Aorta (tissue), 5 donors: ENCODE data around the gene KIAA0513. TPM values are rescaled to one million over a fixed set of nuclear protein-coding genes. Genes with fewer than 3 reads are reported as not detected.

Experiments used
- ATAC-seq: fragments of 200-7000 bp; cut with Tn5 transposase; one replicate; pipeline ENCODE4 v1.9.1; 2022; ENCODE audit warnings: moderate library complexity; ENCODE audit not compliant: low FRiP score
- DNase-seq, 2 donors: peaks; one replicate each; pipeline ENCODE4 v3.0.0-alpha.2; 2020
- H3K27ac ChIP-seq, 2 donors: one replicate each; pipeline ENCODE4 v1.5.1; 2013; ENCODE audit warnings: low read length in 2 of 2, mild to moderate bottlenecking in 2 of 2, moderate library complexity in 2 of 2, control low read depth in 1 of 2, inconsistent platforms in 1 of 2, low read depth in 1 of 2
- H3K27me3 ChIP-seq, 2 donors: one replicate each; pipeline ENCODE4 v1.6.1; 2013; ENCODE audit warnings: control low read depth in 1 of 2, low read length in 1 of 2, mild to moderate bottlenecking in 1 of 2, moderate library complexity in 1 of 2; ENCODE audit not compliant: insufficient read depth in 2 of 2, control insufficient read depth in 1 of 2
- H3K36me3 ChIP-seq, 2 donors: one replicate each; pipeline ENCODE4 v1.6.1; 2013; ENCODE audit warnings: control low read depth in 1 of 2, low read length in 1 of 2, mild to moderate bottlenecking in 1 of 2; ENCODE audit not compliant: insufficient read depth in 2 of 2, control insufficient read depth in 1 of 2
- H3K4me1 ChIP-seq, 2 donors: one replicate each; pipeline ENCODE4 v1.6.1; 2013; ENCODE audit warnings: low read length in 2 of 2, control low read depth in 1 of 2, mild to moderate bottlenecking in 1 of 2, moderate library complexity in 1 of 2; ENCODE audit not compliant: insufficient read depth in 2 of 2, control insufficient read depth in 1 of 2
- H3K4me3 ChIP-seq, 2 donors: one replicate each; pipeline ENCODE4 v1.5.1; 2013; ENCODE audit warnings: low read length in 2 of 2, control low read depth in 1 of 2, mild to moderate bottlenecking in 1 of 2
- H3K9me3 ChIP-seq: one replicate; pipeline ENCODE4 v1.6.1; 2013; ENCODE audit warnings: mild to moderate bottlenecking, low read length; ENCODE audit not compliant: control insufficient read depth
- WGBS, 2 donors: extraction: QIAGEN DNeasy Blood & Tissue Kit; methylation state at CpG; one replicate each; pipeline ENCODE4 v1.1.7; 2013; 5-methylcytosine and 5-hydroxymethylcytosine counted together
- intact Hi-C, 2 donors: fragments of 100-400 bp; cut with DNase I; formaldehyde crosslinking; loops; one replicate each; pipeline versions ENCODE4 v1.14.2 to v1.15.0; 2022
- polyA plus RNA-seq, 2 donors: library from polyadenylated mRNA; stranded (reverse); fragments of 200-250 nt; gene quantifications; one replicate each; pipeline ENCODE4 v1.2.3, GENCODE V29; 2013
- total RNA-seq, 2 donors: library from RNA; stranded (reverse); fragmentation: NEBNext Ultra II Directional; extraction: Animal tissue kit (Norgen Biotek cat#: 25700); gene quantifications; one replicate each; pipeline ENCODE4 v1.2.1, GENCODE V29; 2021
- donor health status: healthy with polysubstance abuse.
- donor health status: Bipolar disorder and iron deficiency.
- donor health status: DM: no; HTN: no; CAD: no.
- donor health status: DM: no; HTN: no; CAD: no.
- donor health status: DM: yes; HTN: yes; CAD: no.

Gene KIAA0513
- total and polyA plus RNA-seq, 4 donors = 3.4 to 17.7 (median 10.3) TPM

- Histone ChIP-seq H3K36me3 (no peaks in the 10 kb centered on the region), H3K4me1 (no peaks in the 10 kb centered on the region), H3K9me3 (no peaks in the 10 kb centered on the region), H3K4me3 (no peak overlapping the region), H3K27me3 (no peaks in the 10 kb centered on the region), H3K27ac (no peak overlapping the region)
- ATAC-seq = peak; percentile 65
- DNase-seq = no peak
- intact Hi-C loops = no loop called here
- 71 to 77% methylated on average over 16 of the region's 16 CpGs for WGBS, 2 donors
Observed at GRCh38 chr16:85056211-85056748, 28.7 kb downstream of the KIAA0513 start.

DNA sequence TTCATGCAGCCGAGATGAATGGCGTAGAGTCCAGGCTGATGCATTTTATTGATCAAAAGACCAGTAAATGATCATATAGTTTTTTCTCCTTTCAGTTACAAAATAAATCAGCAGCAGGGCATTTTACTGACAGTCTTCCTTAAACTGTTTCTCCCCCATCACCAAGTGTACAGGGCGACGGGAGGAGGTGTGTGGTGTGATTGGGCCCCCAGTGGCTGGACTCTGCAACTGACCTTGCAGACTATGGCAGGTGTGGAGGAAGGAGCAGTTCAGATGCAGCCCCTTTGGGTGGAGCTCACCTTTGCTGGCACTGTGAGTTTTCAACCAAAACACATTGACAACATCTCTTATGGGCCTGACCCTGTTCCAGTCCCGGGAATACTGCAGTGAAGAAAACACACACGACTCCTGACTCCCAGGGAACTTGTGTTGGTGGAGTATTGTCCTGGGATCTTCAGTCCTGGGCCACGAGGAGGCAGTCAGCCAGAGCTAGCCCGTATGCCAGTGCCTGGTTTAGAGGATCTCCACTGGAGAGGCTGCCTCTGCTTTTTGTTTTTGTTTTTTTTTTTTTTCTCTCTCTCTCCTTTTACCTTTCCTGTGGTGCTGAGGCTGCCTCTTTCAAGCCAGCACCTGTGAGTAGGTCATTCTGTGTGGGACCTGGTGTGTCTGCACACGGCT lies 29.8 kb downstream of the KIAA0513 start:
- no peak for DNase-seq
- no peaks in the 10 kb centered on the region for H3K4me1 ChIP-seq
- 87 to 93% methylated on average over 9 of the region's 9 CpGs for WGBS, 2 donors
- intact Hi-C loops = no loop called here
- no peaks in the 10 kb centered on the region for H3K27me3 ChIP-seq
- no peaks in the 10 kb centered on the region for H3K36me3 ChIP-seq
- ATAC-seq = no peak
- no peak overlapping the region for H3K27ac ChIP-seq
- H3K9me3 ChIP-seq = no peaks in the 10 kb centered on the region
- H3K4me3 ChIP-seq = no peak overlapping the region

DNA sequence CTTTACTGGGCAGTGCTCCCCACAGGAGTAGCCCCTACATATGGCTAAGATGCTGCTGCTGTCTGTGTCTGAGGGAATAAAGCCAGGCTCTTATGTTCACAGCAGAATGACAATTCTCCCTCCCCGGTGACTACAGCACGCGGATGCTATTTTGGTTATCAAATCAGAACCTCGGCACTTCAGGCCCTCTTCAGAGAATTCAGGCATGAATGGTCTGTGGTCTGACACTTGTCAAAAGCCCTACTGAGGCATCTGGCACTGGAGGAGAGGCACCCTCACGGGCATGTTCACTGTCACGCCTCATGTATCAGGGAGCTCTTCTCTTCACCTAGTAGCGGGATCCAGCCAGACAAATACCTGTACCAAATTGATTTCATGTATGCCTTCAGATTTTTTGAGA lies 30.4 kb downstream of the KIAA0513 start:
- DNase-seq (no peak), ATAC-seq (no peak)
- no peak overlapping the region for H3K27ac ChIP-seq
- 94 to 96% methylated on average over 7 of the region's 7 CpGs for WGBS, 2 donors
- no peaks in the 10 kb centered on the region for H3K9me3 ChIP-seq
- H3K27me3 ChIP-seq = no peaks in the 10 kb centered on the region
- intact Hi-C loops = no loop called here
- no peaks in the 10 kb centered on the region for H3K4me1 ChIP-seq
- H3K36me3 ChIP-seq = no peaks in the 10 kb centered on the region
- no peak overlapping the region for H3K4me3 ChIP-seq

- Histone ChIP-seq H3K9me3 (no peaks in the 10 kb centered on the region), H3K4me1 (no peaks in the 10 kb centered on the region), H3K27ac (no peak overlapping the region), H3K4me3 (no peak overlapping the region), H3K27me3 (no peaks in the 10 kb centered on the region), H3K36me3 (no peaks in the 10 kb centered on the region)
- intact Hi-C loops = no loop called here
- DNase-seq (no peak), ATAC-seq (no peak)
- WGBS, 2 donors = 75% methylated on average over 4 of the region's 4 CpGs
Observed at GRCh38 chr16:85058909-85059308, 31.3 kb downstream of the KIAA0513 start.

DNA sequence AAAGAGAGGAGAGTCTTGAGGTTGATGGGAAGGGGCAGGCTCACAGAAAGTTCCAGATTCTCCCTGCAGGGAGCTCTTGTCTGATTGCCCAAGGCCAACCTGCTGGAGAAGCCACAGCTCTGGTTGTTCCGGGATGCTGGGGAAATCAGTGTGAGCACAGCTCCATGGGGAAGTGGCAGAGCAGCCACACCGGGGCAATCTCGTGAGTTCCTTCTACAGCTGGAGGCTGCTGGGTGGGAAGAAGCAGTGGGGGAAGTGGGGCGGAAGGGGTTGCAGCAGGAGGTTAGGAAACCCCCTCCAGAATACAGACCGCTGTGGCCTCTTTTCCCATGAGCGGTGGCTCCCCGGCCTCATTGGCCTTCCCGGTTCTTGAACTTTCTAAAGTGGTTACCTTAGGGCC lies 34.0 kb downstream of the KIAA0513 start:
- ATAC-seq (no peak), DNase-seq (peak in 1 of 2 donors; percentile 84)
- Histone ChIP-seq H3K27ac (no peak overlapping the region), H3K36me3 (no peaks in the 10 kb centered on the region), H3K4me1 (no peaks in the 10 kb centered on the region), H3K27me3 (no peaks in the 10 kb centered on the region), H3K9me3 (no peaks in the 10 kb centered on the region), H3K4me3 (no peak overlapping the region)
- WGBS, 2 donors = 92 to 95% methylated on average over 6 to 8 of the region's 8 CpGs
- intact Hi-C loops = no loop called here

- no peak overlapping the region for H3K27ac ChIP-seq
- DNase-seq (no peak), ATAC-seq (no peak)
- intact Hi-C loops = no loop called here
- 92 to 95% methylated on average over 9 of the region's 9 CpGs for whole genome bisulfite sequencing, 2 donors
- no peaks in the 10 kb centered on the region for H3K36me3 ChIP-seq
- H3K27me3 ChIP-seq = no peaks in the 10 kb centered on the region
- H3K9me3 ChIP-seq = no peaks in the 10 kb centered on the region
- no peak overlapping the region for H3K4me3 ChIP-seq
- H3K4me1 ChIP-seq = no peaks in the 10 kb centered on the region
Observed at GRCh38 chr16:85062323-85062722, 34.7 kb downstream of the KIAA0513 start.

GRCh38 chr16:85062845-85063244 lies 35.2 kb downstream of the KIAA0513 start:
- Histone ChIP-seq H3K4me1 (no peaks in the 10 kb centered on the region), H3K27me3 (no peaks in the 10 kb centered on the region), H3K9me3 (no peaks in the 10 kb centered on the region), H3K27ac (no peak overlapping the region), H3K4me3 (no peak overlapping the region), H3K36me3 (no peaks in the 10 kb centered on the region)
- WGBS, 2 donors = 92 to 93% methylated on average over 11 of the region's 11 CpGs
- intact Hi-C loops = no loop called here
- ATAC-seq (no peak), DNase-seq (no peak)

GRCh38 chr16:85064186-85064585 lies 36.6 kb downstream of the KIAA0513 start:
- no peak overlapping the region for H3K4me3 ChIP-seq
- intact Hi-C loops = no loop called here
- no peaks in the 10 kb centered on the region for H3K36me3 ChIP-seq
- H3K9me3 ChIP-seq = no peaks in the 10 kb centered on the region
- H3K27ac ChIP-seq = no peak overlapping the region
- DNase-seq (no peak), ATAC-seq (no peak)
- no peaks in the 10 kb centered on the region for H3K27me3 ChIP-seq
- WGBS, 2 donors = 57 to 72% methylated on average over 6 of the region's 6 CpGs
- H3K4me1 ChIP-seq = no peaks in the 10 kb centered on the region

DNA sequence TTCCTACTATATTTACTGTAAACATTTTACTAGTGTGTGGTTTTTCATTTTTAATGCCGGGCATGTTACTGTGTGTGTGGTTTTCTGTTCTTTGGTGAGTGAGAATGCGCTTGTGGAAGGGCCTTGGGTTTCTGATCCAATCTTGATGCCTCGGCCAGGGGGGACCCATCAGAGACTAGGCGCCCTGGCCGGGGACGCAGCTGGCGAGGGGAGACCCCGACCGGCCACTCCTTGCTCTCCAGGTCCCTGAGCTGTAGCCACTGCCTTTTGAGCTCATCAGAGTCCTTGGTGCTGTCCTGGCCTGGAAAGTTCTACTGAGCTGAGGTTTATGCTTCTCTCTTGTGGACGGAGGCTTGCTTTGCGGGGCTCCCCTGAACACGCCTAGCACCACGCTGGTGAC lies 37.5 kb downstream of the KIAA0513 start:
- no peak overlapping the region for H3K27ac ChIP-seq
- WGBS, 2 donors = 89 to 91% methylated on average over 13 of the region's 13 CpGs

More for the DNA sequence above, 37.5 kb downstream of the KIAA0513 start:
- DNase-seq (no peak), ATAC-seq (no peak)
- intact Hi-C loops = no loop called here
- no peaks in the 10 kb centered on the region for H3K27me3 ChIP-seq
- no peak overlapping the region for H3K4me3 ChIP-seq
- no peaks in the 10 kb centered on the region for H3K9me3 ChIP-seq
- H3K36me3 ChIP-seq = no peaks in the 10 kb centered on the region
- no peaks in the 10 kb centered on the region for H3K4me1 ChIP-seq
